T-helper 2 cell (primary cell): ENCODE data around the gene COL4A1.

Experiments
- DNase-seq, 5 experiments: peaks; one replicate each; pipeline versions ENCODE4 v3.0.0 to v3.0.0-alpha.2; 2012 to 2022

Gene COL4A1

DNA sequence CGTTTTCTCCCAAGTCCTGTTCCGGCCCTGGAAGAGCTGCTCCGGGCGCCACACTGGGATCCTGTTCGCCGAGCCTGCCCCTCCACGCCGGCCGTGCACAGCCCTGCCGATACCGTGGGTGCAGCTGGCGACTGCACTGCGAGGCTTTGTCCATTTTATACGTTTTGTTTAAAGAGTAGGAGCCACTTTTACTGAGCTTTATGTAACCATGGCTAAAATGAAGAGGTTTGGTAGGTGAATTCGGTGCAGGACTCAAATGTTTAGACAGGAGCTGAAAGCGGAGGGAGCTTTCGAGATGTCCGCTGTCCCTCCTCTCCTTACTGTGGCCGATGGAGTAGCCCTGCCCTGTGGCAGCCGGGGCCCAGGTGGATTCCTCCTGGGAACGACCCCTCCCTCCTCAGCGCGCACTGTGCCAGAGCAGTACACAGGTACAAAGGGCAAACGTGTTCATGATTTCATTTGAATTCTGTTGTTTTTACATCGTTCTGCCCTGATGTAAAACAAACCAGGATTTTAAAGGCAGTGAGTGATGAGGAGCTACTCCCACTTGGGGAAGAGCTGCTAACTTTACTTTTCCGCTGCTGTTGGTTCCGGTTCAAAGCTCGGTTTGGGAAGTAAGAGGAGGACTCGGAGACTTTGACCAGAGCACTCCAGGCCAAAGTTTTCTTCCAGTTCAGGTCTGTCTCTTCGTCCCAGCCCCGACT is 1.9 kb upstream of the COL4A1 start:
- no peak for DNase-seq

DNA sequence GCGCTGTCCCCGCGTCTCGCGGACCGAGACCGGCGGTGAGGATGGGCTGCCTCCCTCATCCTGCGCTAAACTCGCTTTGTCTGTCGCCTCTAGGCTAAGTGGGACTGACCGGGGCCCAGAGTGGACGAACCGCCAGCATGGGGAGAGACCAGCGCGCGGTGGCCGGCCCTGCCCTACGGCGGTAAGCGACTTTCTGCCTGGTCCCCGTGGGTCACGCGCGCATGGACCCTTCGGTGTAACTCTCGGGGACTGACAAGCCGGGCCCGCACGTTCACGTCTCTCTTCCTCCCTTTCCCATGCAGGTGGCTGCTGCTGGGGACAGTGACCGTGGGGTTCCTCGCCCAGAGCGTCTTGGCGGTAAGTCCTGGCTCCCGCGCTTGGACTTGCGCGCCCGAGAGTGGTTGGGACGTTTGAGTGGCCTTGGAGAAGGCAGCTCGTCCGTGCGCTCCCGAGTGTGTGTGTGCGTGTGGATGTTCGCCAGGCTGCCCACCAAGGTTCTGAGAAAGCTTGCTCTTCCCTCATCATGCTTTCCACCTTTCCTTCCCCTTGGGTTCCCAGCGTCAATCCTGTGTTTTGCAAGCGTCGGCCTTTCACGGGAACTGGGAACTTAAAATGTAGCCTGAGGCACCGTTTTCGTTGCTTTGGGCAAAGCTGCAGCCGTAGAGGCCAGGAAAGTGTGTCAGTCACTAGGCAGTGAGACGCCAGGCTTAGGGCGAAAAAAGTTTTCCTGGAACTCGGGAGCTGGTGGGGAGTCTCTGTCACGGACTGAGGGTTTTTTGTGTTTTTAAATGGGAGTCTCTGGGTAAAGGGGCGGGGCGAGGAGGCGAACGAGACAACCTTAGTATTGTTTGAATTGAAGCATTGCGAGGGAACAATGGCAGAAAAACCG is 1.1 kb upstream of the COL4A1 start:
- no peak for DNase-seq

DNA sequence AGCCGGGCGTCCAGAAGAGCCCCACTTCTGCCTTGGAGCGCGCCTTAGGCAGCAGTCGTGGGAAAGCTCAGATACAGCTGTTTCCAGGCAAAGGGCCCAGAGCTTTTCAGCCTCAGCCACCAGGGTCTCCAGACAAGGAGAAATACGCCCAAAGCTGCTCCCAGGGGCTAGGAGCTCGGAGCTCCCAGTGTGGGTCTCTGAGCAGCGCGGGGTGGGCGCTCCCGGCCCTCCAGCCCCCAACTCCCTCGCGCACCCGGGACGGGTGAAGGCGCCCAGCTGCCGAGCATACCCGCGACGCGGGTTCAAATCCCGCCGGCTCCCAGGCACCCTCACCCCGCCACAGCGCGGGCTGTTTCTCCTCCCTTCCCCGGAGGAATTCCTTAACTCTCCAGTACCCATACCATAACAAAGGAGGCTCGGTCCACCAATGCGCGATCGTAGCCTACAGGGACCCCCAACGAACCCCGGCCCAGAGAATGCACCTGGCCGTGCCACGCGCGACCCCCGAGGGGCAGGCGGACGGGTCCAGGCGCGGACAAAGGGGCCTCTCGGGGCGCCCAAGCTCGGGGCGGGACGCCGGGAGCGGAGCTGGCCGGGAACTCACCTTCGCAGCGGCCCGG is 507 bp downstream of the COL4A1 start:
- no peak for DNase-seq

DNA sequence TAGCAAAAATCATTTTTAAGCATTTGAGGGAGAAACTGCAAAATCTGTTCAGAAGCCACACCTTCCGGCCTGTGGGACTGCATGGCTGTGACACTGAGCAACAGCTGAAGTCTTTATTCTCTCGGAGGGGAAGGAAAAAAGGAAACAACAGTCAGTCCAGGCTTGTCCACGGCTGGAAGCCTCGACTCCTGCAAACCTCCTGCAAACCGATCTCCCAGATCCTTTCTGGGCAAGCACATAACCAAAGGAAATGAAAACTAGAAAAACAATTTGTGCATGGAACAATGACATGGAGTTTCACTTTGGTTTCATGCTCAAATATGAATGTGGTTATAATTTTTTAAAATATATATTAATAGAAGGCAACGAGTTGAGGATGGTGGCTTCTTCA is 1.0 kb downstream of the COL4A1 start:
- no peak for DNase-seq

DNA sequence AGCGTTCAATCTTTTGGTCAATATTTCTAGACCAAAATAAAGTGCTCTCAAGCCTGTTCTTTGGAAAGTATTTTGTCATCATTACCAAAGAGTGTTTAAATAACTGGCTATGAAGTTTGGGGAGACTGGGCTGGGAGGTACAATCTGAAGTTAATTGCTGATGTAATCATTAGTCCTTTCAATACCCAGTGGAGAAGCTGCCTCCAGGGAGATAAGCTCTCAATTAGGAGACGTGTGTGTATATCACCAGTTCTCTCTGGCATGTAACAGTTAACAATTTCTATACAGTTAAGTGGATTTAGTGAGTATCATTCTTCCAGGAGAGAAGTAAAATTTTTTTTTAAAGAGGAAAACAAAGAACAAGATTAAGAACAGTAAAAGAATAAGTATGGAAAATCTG is 1.4 kb downstream of the COL4A1 start:
- DNase-seq = no peak

DNA sequence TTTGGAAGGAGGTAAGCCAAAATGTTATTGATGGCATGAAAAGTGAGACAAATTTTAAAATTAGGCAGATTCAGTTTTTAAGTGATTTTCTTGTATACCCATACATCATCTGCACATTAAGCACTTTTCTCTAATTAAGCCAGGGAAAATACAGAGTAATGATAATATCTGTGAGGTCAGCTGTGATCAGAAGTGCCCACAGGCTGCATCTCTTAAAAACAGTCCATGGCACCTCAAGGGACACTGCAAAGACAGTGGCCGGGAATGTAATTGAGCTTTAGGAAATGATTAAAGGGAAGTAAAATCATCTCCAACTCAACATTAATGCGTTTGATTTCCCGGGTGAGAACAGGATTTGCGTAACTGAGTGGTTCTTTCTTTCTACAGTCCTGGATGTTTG is 2.0 kb downstream of the COL4A1 start:
- DNase-seq = no peak

DNA sequence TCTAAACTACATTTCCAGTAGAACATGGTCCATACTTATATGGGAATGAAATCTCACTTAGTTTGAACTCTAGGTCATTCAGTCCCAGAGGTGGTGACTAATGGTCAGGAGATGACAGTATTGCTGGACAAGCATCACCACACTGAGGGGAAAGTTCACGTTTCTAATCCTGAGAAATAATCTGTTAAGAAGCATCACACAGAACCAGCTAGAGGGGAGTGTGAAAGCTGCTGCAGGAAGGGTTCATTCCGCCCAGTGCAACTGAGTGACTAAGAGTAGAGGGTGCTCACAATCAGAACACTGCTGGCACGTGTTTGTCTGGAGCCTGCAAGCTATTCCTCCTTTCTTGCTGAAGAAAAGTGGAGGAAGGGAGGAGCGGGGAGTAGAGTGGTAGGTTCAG is 2.7 kb downstream of the COL4A1 start:
- DNase-seq = no peak

DNA sequence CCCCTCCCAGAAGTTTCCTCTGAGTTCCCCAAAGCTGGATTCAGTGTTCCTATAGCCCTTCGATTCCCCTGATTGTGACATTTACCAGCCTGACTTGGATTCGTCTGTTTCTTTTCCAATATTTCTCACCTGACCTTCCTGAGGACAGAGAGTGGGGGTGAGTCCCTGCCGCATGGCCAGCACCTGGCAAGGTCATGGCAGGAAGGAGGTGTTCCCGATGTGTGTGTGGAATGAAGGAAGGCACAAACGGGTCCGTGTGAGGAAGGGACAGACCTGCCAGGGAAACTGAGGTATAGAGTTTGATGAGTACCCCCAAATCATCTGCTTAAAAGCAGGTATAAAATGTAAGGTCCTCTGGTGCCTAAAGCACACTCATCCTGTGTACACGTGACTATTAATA is 3.3 kb downstream of the COL4A1 start:
- no peak for DNase-seq

DNA sequence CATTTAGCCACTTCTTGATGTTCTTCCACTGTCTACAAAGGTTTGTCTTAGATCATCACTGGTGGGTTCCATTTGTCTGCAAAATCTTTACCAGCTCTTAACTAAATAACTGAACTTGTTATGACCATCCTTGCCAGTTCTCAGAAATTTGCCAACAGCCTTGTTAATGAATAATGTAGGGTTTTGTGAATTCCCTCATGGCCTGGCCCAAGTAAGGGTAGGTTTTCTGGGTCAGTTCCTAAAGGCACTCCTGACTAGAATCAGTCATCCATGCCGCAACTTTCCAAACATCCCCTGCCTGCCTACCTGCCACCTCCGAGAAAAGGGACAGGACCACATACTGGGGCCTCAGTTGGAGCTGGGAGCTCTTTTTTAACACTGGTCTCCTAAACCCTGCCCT is 4.0 kb downstream of the COL4A1 start:
- no peak for DNase-seq

DNA sequence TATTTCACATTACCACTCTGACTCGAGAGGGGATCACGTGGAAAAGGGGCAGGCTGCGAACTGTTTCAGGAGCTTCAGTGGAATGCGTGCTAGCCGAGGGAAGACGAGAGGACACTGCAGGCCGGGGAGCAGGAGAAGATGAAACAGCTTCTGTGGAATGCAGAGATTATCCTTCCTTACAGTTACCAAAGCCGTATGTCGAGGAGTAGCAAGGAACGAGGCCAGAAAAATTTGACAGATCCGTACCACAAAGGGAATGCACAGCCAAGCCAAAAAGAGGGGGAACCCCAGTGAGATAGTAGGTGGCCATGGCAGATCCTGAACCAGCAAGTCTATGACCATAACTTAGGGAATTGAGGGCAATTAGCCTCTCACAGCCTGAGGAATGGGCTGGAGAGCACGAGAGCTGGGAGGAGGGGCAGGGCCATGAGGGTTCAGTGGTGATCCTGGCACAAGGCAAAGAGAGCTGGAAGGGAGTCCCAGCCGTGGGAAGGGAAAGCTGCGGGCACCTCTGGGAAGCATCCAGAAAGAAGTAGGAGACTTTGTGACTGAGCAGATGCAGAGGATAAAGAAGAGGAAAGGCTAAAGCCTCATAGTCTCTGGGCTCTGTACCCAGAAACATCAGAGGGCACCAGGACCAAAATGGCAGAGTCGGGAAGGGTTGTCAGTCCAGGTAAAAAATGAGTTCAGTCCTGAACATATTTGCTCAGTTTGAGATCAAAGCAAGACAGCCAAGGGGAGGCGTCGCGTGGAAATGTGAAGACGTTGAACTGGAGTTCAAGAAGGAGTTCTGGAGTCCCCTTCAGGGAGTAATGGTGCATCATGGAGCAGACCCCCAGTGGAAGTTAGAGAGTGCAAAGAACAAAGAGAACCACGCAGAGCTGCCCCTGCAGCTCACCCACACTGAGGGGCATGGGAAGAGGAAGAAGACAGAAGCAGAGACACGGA is 5.1 kb downstream of the COL4A1 start:
- DNase-seq = no peak

DNA sequence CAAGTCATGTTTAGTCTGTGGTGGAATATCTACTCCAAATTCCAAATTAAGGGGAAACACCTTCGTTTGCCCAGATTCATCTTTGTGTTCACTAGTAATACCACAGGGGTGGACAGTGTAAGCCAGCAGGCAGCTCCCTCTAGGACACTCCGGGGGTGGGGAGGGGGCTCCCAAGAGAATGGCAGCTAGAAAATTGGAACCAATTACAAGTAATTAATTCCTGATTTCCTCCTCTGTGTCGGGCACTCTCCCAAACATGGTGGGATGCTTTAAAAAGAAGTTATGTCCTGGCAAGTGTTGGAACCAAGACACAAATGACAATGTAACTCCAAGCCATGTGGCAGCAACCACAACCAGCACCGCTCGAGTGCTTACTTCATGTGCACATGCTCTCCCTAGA is 5.9 kb downstream of the COL4A1 start:
- no peak for DNase-seq

DNA sequence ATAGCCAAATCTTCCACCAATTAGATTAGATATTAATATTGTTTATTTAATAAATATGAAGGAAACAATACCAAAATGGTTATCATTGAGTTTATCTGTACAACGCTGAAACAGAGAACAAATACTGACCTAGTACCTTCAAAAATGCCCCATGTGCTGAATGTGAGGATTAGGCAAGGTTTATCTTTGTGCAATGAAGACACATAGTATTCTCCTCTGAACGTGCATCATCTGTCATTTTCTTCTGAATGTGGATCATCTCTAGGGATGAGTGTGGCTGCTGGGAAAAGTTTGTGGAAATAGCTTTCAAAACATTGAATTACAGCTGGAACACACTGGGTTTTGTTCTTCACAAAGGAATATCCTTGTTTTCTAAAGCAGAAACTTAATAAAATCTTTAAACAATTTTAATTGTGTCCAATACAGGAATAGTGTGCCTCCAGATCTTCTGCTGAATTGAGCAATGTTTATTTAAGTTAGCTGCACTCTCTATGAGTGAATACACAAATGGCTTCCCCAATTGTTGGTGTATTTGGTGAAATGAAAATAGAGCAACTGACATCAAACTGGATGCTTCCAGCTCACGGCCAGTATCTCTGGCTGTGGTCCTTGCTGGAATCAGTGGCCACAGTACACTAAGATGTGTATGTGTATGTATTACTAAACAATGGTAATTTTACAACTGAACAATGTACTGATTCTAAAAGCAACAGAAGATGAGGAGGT is 6.7 kb downstream of the COL4A1 start:
- no peak for DNase-seq

DNA sequence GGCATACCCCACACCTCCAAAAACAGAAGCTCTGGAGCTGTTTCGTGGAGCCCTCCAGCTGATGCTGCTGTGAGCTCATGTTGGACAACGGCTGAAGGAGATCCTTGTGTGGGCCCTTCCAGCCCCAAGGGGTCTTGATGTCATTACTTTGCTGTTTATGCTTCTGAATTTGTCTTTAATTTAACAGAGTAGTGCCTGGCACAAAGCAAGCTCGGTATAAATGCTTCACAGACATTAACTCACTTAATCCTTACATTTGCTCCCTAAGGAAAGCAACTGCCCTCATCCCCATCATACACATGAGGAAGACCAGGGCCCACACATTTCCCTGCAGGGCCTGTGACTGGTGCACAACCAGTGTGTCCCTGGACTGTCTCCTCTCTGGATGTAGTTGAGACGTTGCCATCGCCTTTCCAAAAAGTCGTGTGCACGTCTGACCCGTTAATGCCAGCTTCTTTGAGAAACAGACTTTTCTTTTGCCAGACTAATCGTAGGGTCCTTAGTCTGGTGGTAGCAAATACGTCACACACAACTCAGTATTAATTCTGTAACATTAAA is 7.6 kb downstream of the COL4A1 start:
- DNase-seq = no peak

DNA sequence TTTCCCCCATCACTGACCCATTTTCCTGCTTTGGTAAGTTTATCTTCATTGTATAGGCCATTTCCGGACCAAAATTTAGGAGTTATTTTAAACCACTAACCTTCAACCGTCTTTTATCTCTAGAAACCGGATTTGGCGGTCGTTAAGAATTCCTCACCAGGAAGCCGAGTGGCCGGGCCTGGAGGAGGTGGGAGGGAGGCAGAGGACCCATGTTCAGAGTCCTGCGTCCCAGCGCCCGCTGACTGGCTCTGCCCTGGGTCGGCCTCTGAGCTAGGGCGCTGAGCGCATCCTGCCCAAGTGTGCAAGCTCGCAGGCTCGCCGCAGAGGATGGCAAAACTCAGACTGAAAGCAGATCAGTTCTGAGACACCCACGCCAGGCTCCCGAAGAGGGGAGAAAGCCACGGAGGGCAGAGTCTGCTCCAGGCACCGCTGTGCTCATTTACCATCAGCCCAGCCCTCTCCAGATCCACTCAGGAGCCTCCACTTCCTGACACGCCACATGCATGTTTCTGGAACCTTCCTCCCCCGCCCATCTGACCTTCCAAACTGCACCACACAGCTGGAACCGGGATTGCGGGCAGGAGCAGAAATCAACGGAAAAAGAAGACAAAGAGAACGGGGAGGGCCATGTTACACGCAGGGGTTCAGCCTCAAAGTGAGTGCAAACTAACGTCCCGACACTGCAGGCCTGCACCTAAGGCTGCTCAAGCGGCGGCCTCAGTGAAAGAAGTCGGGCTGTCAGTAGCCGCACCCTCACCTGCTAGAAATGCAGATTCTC is 8.3 kb downstream of the COL4A1 start:
- peak in 1 of 5 experiments; percentile 34 for DNase-seq

DNA sequence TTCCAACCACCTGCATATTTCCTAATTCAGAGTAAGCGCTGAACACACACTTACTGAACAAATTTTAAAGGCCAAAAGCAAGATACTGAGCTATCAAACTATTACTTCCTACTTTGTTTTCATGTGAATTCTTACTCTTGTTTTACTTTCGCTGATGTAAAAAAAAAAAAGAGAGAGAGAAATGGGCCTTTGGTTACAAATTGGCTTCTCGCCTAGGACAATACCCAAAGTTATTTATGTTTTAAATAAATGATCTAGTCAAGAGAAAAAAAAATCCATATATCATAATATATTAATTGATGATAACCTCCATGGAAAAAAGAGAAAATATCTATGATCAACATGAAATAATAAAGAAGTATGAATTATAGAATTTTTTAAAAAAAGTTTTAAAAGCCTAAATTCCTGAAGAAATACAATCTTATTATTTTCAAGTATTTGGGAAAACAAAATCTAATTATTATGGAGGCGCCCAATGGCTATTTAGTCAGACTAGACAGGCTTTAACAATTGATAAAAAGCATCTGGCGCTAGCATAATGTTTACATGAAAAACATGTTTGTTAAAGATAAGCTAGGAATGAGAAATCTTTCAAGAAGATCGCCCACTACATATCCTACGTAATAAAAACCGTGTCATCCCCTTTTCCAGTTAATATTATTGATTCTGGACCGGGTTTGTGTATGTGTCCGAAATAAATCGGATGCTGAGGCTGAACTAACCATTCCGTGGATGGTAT is 9.0 kb downstream of the COL4A1 start:
- no peak for DNase-seq

DNA sequence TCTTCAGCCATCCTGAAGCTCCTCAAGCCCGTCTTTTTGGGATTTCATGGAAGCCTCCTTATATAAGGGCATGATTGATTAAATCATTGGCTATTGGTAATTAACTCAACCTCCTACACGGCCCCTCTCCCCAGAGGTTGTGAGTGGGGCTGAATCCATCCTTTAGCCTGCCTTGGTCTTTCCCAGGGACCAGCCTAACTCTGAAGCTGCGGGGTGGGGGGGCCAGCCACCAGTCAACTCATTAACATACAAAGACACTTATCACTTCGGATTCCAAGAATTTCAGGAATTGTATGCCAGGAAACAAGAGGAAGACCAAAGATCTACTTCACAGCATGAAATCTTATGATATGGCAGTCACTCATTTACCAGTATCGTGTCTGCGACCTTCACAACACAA is 9.9 kb downstream of the COL4A1 start:
- no peak for DNase-seq

DNA sequence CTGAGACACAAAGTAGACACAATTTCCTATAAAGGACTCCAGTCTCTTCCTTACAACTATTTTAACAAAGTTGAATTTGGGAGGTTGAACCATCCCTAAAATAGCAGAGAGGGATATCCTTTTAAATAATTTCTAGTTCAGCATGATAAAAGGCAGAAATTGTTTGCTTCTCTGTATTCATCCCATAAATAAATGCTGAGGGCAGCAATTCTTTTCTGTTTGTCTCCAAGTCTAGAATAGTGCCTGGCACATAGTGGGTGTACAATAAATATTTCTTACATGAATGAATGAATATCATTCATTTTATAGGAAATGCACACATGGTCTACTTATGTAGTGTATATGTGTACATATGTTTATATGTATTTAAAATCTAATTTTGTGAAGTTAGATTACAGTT is 12.3 kb downstream of the COL4A1 start:
- DNase-seq = no peak

DNA sequence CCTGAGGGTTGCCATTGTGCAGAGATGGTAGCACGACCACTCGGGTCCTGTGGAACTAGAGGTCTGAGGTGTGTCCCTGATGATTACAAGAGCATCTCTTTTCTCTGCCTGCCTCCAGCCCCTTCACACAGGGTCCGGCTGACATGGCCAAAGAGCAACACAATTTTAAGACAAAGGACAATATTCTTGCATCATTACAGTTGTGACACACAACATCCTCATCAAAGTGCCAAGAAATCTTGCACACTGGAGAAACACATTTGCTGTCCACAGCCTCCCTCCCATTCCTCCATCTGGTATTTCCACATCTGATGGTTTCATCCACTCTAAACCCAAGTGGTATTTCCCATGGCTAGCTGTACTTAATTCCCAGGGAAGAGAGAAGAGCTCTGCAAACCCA is 12.8 kb downstream of the COL4A1 start:
- no peak for DNase-seq

DNA sequence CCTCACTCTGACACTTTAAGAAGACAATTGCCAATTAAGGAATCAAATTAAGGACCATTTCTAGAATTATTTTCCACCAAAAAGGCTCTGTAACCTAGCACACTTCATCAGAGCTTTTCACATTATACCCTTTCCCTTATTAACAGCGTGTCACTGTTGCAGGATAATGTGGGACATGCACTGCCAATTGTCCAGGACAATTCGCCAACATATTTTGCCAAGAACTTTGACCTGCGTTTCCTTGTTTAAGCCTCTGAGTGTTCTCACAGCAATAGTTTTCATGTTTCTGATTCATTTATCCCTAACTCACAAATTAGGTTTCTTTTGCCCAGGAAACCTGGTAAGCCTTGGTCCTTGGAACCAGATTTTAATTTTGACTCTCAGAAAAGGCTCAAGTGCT is 13.3 kb downstream of the COL4A1 start:
- DNase-seq = no peak

DNA sequence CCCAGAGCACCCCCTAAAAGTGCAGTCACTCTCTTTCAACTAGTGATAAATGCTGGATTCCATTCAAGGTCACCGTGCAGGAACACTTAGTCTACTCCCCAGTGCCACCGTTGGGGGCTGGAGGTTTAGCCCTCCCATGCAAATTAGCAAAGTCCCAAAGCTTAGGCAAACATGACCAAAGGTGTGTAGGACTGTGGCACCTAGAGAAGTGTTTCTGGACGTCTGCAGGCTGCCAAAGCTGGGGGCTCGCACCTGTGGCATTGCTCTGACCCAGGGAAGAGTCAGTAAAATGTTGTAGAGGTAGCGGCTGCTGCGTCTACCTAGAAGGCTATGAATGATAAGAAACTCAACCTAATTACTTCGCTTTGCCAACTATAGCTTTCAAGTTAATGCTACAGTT is 13.9 kb downstream of the COL4A1 start:
- no peak for DNase-seq
